GM18499 (cell line): ENCODE results near the gene EBPL.
"Not testable (repeated sequence)": the region's sequence is repeated elsewhere in the genome, so short reads cannot be mapped to it uniquely, and the experiment has no call there.

Source experiments
- ATAC-seq: cut with Tn5 transposase; IDR thresholded peaks from one replicate; pipeline ENCODE4 v1.9.1; 2021; ENCODE audit warnings: moderate number of reproducible peaks; ENCODE audit not compliant: insufficient read depth, unreplicated experiment

EBPL gene

DNA sequence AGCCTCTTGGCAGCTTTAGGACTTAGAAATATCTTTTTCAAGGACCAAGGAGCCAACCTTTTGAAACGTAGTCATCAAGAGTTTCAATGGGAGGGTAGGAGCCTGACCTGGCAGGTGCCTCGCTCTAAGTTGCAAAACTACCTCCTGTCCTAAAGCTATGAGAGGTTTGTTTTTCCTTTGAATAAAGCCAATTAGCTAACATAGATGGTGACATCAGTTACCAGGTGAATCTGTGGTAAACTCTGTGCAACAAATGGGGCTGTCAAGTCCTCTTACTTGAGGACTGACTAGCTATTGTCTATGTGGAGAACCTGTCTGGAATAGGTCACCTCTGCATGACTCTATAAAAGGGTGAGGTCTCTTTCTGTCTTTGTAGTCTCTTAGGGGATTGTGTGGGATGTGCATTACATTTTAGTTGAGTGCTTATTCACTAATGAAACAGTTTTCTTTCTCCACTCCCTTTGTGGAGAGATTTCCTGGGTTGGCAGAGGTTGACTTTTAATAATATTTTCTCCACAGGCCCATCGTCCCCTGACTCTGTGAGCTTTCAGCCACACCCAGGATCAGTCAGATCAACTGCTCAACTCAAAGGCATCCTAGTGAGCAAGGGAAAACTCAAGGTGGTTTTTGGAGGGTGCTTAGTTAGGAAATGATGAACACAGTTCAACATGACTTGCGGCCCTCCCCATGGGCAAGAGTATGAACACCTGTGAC, 53.1 kb downstream of the EBPL start:
- ATAC-seq, result no peak

DNA sequence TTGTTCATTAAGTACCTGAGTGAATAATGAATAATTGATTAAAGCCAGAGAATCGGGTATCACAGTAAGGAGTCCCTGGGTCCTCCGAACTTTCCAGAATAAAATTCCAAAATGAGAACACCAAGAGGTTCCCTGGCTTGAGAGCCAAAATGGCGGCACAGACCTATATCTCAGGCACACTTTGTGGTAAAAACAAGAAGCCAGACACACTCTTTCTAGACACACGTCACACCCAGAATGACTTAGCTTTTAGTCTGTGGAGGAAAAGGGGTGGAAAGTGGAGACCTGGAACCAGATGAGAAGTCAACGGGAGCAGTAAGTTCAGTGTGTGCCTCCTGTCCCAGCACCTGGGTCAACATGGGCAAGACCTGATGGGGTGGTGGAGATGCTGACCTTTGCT, 54.6 kb downstream of the EBPL start:
- ATAC-seq, result no peak

GRCh38 chr13:49635599-49636433, 55.5 kb downstream of the EBPL start:
- no peak for ATAC-seq

- no peak for ATAC-seq
These were observed 57.6 kb downstream of the EBPL start for GRCh38 chr13:49633710-49634109.

DNA sequence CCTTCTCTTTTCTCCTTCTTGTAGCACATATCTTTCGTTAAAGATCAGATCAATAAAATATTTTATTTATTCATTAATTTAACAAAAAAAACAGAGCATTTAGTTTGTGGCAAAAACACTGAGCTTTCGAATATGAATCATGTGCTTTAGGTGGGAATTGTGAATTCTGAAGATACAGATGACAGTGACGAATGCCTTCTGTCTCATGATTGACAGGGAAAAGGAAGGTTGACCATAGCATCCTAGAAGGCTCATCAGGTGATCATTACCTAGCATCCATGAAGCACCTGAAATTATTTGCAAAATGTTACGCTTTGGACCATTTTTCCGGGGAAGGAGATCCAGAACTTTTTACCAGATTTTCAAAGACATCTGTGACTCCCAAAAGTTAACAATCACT, 59.1 kb downstream of the EBPL start:
- no peak for ATAC-seq

DNA sequence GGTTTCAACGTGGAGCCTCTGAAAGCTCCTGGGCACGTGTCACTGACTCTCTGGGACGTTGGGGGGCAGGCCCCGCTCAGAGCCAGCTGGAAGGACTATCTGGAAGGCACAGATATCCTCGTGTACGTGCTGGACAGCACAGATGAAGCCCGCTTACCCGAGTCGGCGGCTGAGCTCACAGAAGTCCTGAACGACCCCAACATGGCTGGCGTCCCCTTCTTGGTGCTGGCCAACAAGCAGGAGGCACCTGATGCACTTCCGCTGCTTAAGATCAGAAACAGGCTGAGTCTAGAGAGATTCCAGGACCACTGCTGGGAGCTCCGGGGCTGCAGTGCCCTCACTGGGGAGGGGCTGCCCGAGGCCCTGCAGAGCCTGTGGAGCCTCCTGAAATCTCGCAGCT, 60.7 kb downstream of the EBPL start:
- ATAC-seq, result no peak

- ATAC-seq, result no peak
These were observed 61.3 kb downstream of the EBPL start for GRCh38 chr13:49629947-49630346.

- ATAC-seq, result no peak
These were observed 61.9 kb downstream of the EBPL start for GRCh38 chr13:49629196-49629938.

GRCh38 chr13:49627831-49628652, 63.2 kb downstream of the EBPL start, which contains the start of gene ARL11:
TSS of gene ARL11 (plus strand) at chr13:49628507. CDS start at chr13:49630448, 1,941 bp downstream.
- peak; percentile 70 for ATAC-seq

DNA sequence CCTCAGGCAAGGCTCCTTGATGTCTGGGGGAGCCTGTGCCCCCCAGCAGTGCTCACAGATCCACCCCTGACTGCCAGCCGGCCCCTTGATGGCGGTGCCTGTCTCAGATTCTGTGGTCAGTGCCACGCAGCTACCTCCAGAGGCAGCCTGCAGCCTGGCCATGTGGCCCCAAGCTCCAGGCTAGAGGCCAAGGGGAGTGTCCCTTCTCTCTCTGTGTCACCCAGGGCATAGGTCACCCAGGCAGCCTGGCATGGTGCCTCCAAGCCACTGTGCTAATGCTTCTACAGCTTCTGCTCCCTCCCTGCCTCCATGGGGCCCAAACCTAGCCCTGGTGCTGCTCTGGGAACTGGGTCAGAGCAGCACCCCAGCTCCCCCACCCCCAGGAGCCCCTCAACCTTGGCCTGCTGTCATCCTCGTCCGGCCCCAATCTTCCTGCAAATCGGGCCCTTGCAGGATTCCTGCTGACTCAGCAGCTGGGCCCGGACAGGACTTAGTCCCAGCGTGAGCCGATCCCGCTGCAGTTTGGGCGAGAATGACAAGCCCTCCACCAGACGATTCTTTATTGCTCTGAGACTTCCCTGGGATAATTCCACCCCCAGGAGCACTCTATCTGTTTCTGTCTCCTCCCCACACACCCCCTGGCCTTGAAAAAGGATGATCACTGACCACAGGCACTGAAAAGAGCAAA, 65.8 kb downstream of the EBPL start:
- ATAC-seq, result no peak

DNA sequence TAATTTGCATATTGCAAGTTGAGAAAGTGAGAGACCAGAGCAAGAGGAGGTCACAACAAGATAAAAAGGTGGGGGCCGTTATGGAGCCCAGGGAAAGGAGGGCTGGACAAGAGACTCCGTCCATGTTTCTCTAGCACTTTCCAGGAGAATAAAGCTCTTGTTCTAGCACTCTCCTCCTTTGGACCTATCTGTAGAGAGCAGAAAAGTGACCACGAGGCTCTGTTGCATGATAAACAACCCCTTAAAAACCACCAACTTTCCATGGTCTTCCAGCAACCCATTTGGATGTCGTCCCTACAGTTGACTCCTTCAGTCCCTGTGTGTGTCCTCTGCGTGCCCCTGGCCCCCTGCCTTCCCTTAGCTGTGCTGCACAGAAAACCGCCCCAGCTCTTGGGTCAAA, 67.1 kb downstream of the EBPL start:
- ATAC-seq, result no peak

GRCh38 chr13:49622174-49622946, 68.9 kb downstream of the EBPL start:
- ATAC-seq, result no peak

DNA sequence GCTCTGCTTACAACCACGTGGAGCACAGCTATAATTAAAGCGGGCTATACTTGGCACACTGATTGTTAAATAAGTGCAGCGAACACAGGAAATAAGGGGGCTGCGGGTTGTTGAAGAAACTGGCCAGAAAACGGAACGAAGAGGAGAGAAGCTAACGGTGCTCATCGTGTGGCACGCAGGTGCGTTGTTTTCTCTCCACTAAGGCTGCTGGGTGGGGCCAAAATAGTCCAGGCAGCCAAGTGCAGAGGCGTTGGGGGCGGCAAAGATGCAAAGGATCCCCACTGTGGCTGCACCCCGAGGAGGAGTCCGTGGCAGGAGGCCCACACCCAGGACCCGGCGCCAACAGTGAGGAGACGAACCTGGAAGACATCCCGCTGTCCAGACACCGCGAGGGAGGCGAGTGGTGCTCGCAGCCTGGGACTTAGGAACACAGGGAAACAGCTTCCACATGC, 71.1 kb downstream of the EBPL start:
- ATAC-seq, result no peak

DNA sequence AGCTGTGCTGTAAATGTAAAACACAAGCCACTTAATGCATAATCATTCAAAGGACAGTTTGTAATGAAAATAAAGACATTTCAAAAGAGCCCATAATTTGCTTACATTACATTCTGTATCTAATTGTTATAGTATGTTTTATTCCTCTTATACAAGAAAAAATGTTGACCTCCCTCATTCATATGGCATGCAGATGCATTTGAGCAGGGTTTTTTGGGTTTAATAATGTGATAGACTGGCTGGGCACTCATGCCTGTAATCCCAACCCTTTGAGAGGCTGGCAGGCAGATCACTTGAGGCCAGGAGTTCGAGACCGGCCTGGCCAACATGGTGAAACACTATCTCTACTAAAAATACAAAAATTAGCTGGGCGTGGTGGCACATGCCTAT, 74.6 kb downstream of the EBPL start:
- no peak for ATAC-seq

GRCh38 chr13:49615836-49616675, 75.2 kb downstream of the EBPL start:
- ATAC-seq, result no peak

DNA sequence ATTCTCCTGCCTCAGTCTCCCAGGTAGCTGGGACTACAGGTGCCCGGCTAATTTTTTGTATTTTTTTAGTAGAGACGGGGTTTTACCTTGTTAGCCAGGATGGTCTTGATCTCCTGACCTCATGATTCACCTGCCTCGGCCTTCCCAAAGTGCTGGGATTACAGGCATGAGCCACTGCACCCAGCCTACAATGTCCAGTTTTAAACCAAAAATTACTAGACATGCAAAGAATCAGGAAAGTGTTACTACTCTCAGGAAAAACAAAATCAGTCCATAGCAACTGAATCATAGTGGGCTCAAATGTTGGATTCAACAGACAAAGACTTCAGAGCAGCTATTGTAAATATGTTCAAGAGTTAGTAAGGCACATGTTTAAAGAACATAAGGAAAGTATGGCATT, 79.2 kb downstream of the EBPL start:
- ATAC-seq, result not testable (repeated sequence)
